T47D (cell line): ENCODE data around the gene MAPK12.

Source experiments
- DNase-seq, 2 experiments: peaks; one replicate each; pipeline versions ENCODE4 v3.0.0 to v3.0.0-alpha.2; 2011 to 2012; ENCODE audit warnings: low read depth in 1 of 2, low spot score in 1 of 2
- JUND ChIP-seq: IDR thresholded peaks from 2 replicates; pipeline ENCODE4 v1.6.1; 2012; ENCODE audit warnings: low read depth
- in situ Hi-C: cut with HindIII; loops from 2 replicates; pipeline ENCODE4 v1.10.0; 2016; ENCODE audit warnings: low sequenced_read_pairs, low pct_unique_long_range_greater_than_20kb

MAPK12 gene

DNA sequence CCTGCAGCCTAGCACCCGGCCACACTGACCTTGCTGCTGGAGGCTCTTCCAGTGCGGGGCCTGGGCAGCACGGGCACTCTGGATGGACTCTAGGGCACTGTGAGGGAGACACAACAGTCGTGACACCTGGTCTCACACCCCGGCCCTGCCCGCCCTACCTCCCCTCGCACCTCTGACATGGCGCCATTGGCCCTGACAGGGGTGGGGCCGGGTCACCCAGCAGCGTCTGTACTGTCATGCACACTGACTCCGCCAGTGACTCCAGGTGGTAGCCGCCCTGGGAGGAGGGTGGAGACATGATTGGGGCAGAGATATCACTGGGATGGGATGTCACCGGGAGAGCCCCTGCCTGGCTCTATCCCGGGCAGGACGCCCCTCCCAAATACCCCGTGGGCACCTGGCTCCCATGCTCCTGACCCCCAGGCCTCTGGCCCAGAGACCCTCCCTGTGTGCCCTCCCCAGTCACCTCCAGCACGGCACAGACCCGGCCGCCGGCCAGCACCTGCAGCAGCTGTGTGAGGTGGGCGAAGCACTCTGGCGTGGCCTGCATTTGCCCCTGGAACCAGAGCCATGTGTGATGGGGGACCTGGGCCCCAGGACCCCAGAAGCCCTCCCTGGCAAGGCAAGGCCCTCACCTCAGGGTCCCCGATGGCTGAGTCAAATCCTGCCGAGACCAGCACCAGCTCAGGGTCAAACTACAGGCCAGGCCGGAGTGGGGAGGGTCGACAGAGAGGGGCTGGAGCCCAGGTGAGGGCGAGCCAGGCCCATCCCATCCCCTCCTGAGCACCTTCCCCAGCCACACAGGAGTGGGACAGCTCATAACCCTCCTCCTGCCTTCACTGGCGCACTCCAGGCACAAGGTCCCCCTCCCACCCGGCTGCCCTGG lies 13.0 kb downstream of the MAPK12 start:
- no peak for TF ChIP-seq JUND
- in situ Hi-C loops = no loop called here

DNA sequence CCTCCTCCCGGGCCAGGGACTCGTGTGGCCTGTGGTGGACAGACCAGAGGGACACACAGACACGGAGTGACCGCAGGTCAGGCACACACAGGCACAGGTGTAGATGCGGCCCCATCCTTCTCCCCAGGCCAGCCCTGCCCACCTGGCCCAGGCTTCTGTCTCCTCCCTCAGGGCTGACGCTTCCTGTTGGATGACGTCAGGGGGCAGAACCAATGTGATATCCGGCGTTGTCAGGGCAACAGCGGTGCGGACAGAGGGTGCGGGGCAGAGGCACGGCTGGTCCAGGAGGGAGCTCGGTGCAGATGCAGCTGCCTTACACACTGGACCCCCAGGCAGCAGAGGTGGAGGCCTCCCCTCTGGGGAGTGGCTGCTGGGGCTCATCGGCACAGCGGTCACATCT lies 13.7 kb downstream of the MAPK12 start:
- in situ Hi-C loops = no loop called here
- no peak for DNase-seq
- no peak for TF ChIP-seq JUND

More for the DNA sequence above, 13.0 kb downstream of the MAPK12 start:
- DNase-seq = no peak

DNA sequence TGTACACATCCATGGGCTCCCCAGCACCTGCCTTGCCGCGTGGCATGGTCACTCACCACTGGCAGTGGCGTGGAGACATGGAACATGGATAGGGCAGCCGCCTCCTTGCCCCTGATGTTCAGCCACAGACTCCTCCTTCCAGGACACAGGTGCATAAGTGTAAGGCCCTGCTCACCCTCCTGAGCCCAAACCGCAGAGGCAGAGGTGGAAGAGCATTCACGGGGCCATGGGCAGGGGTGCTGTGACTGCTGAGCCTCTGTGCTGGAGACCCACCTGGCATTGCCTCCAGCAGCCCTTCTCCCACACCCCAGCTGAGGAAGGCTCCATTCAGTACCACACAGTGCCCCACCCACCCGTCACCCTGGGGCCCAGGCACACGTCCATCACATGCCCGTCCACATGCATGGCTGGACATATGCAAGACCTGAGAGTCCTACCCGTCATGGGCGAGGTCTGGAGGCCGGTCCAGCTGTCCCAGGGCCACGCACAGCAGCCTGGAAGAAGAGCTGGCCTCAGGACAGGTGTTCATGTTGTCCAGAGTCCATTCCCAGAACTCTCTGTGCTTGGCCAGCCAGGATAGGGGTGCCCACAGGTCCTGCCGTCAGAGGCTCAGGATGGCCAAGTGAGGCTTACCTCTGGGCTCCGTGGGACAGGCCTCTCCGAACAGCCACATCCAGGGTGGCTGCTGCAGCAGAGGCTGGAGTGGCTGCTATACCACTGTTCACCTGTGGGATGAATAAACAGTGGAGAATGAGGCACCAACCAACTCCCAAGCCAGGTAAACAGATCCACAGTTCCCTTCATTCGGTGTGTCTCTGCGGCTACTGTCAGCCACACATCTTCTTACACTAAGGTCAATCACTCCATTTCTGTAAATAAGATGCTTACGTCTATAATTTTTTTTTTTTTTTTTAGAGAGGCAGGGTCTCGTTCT lies 15.0 kb downstream of the MAPK12 start:
- peak in 1 of 2 experiments; percentile 51 for DNase-seq
- no peak for TF ChIP-seq JUND
- in situ Hi-C loops = no loop called here

DNA sequence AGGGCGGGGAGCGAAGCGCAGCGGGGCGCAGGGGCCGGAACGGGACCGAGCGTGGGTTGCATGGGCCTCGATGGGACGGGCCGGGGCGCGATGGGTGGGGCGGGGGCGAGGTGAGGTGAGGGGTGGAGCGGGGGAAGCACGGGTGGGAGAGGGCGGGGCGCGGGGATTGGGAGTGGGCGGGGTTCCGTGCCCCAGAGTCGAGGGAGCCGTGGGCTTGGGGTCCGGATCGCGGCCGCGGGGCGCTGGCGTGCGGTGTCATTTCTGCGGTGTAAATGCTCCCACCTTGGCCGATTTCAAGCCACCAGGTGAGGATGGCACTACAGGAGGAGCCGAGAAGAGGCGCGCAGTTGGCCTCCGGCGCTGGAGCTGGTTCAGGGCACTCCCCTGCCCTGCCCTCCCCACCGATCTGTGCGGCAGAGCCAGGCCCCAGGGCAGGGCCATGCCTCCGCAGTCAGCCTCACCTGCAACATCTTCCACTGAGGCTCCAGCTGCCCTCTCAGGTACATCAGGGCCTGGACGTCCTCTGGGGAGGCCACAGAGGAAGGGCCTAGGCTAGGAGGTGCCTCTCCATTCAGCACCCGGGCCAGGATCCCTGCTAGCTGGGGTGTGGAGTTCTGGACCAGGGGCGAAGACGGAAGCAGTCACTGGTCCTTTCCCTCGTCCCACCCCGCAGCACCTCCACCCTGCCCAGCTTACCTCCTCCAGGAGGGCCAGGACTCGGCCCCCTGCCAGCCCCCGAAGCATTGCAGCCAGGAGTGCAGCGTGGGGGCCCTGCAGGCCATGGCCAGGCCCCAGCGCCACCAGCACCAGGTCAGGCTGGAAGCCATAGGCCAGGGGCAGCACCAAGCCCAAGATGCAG lies 16.0 kb downstream of the MAPK12 start:
- no peak for TF ChIP-seq JUND
- no peak for DNase-seq
- in situ Hi-C loops = no loop called here

DNA sequence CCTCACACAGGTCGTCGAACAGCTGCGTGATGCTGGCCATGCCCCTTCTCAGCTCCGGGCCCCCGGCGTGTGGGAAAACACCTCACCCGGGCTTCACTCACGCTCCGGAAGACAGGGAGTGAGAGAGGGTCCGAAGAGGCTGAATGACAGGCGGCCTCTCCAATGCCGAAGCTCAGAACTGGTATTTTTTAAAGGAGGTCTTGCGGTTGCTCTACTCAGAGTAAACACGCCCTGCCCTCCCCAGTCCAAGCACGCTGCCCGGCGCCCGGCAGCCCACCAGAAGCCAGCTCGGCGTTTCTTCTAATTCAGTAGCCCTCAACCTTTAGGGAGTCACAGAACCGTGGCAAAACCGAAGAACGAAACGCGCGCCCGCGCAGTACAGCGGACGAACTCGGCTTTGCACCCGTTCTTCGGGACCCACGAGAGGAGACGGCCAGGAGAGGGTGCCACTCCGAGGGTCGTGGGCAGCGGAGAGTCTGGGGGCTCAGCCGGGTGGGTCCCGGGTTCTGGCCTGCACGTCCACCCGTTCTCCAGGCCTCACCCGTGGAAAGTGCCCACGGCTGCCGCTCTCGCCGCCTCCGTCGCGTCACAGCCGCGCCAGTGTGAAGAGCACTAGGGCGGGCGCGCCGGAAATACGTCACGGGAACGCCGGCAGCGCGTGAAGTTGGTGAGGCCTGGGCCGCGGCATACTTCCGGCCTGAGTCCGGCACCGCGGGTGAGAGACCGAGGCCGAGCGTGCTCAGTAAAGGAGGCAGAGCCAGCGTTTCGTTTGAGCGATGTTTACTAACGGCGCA lies 16.9 kb downstream of the MAPK12 start, which contains the start of gene TUBGCP6:
TUBGCP6 (minus strand) TSS at position 604 of the 794 bp plus-strand sequence; CDS start at position 40, 564 bp downstream.
- DNase-seq = peak; percentile 74 to 92
- TF ChIP-seq JUND = no peak
- in situ Hi-C loops = no loop called here

DNA sequence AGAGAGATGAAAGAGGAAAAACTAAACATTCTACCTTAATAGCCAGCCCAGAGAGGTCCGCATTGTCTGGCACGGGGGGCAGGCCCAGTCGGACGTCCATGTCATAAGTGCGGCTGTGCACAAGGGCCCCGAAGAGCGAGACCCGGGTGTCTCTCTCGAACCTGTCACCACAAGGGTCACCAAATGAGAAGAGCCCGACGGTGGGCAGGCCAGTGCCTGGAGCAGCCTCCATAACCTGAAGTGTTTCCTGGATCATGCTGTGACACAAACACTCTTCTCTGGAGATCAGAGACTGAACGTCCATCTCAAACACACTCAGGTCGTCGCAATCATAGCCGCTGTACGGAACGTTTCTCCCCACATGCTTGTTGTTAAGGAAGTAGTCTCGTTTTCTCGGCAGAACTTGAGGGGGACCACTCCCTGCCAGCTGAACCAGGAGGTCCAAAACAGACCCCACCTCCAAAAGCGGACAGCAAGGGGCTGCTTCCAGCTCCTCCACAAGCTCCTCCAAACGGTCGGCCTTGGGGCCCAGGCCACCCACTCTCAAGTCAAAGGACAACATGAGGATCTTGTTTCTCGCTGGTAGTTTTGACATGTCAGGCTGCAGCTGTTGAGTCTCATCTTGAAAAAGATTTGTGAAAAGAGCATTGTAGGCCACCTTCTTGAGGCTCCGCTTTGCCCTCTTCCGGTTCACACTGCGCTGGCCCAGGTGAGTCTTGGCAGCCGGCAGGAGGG lies 17.6 kb downstream of the MAPK12 start:
- no peak for DNase-seq
- in situ Hi-C loops = no loop called here
- TF ChIP-seq JUND = no peak

DNA sequence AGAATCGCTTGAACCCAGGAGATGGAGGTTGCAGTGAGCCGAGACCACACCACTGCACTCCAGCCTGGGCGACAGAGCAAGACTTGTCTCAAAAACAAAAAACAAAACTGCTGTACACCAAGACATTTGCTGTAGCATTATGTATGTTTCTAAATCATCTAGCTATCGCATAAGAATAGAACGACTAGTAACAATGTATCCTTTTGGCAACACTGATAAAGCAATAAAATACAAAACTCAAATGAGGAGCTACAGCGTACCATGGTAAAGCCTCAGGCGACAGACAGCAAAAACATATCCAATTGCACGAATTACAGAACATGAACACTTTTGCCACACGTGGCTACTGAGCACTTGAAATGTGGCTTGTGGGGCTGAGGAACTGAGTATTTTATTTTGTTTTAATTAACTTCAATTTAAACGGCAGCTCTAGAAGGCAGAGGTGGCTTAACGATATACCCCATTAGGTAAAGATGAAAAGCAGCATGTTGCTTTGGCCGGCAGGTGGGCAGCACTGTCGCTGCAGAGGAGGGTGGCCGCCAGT lies 19.0 kb downstream of the MAPK12 start:
- in situ Hi-C loops = no loop called here

DNA sequence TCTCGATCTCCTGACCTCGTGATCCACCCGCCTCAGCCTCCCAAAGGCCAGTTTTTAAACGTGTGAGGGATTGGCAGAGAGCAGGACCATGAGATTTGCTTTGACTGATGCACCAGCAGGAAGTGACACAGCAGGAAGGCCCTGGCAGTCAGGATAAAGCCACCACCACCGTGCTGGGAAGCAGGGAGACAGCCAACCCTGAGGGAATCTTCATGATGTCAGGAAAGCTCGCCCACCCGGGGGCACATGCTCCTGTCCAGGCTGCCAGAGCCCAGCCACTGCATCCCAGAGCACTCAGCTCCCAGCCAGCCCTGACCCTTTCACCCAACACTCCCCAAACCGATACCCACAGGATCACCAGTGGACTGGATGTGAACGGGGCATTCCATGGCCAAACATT lies 22.7 kb downstream of the MAPK12 start:
- in situ Hi-C loops = no loop called here
- TF ChIP-seq JUND = no peak
- DNase-seq = no peak

More for the DNA sequence above, 19.0 kb downstream of the MAPK12 start:
- no peak for DNase-seq
- TF ChIP-seq JUND = no peak

DNA sequence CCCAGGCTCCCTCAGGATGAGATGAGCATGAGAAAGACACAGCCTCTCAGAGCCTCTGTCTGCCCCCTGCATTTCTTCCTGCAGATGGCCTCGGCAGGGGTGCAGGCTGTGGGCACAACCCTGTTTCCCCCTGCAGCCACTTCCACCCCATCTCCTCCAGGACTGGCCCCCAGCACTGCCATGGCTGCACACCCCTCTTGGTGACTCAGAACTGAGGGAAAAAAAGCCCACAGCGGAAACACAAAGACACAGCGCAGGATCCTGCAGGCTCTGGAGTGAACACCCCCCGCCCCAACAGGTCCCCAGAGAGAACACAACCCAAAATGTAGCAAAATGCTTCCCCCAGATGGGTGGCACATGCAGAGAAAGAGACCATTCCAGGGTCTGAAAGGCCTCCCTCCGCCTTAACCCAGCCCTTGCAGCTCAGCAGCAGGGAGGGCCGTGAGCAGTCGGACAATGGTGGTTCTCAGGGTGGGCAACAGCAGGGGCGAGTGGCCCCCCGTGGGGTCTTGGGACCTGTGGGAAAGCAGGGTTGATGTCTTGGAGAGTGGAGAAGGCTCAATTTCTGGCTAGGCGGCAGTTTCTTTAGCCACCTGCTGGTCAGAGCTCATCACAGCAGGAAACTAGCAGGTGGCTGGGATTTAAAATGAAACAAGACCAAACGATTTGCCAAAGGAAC lies 24.6 kb downstream of the MAPK12 start:
- no peak for TF ChIP-seq JUND
- in situ Hi-C loops = no loop called here
- DNase-seq = peak in 1 of 2 experiments; percentile 52

DNA sequence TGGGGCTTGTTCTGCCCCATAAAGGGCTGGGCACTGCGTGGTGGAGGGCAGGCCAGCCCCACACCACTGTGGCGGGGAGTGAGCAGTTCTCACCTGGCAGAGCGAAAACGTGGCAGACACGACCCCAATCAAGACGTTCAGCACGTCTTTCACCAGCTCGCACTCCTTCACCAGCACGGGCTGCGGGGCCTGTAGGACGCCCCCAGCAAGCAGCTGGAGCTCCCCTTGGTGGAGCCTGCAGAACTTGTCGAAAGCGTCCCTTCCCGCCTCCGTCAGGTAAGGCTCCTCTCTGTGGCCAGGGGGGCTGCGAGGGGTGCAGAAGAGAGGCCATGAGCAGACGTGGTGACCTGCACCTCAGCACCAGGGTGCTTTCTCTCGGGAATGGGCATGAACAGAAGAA lies 28.3 kb downstream of the MAPK12 start:
- in situ Hi-C loops = no loop called here
- DNase-seq = no peak
- no peak for TF ChIP-seq JUND
